Vagina (tissue), 2 donors: ENCODE results near the gene ZNF398.

Experiments used
- POLR2A ChIP-seq, 2 donors: fragments of 450-650 bp; IDR thresholded peaks; one replicate each; pipeline ENCODE4 v1.6.1; 2017; ENCODE audit warnings: antibody characterized with exemption in 2 of 2, mild to moderate bottlenecking in 2 of 2, moderate library complexity in 2 of 2
- POLR2AphosphoS5 ChIP-seq, 2 donors: sonication (generic); formaldehyde crosslinking; IDR thresholded peaks; one replicate each; pipeline ENCODE4 v1.9.0; 2017; ENCODE audit warnings: antibody characterized with exemption in 2 of 2, mild to moderate bottlenecking in 2 of 2, low read depth in 1 of 2; ENCODE audit not compliant: insufficient read depth in 1 of 2
- TF ChIP-seq, protein P1 (sequence below), 3 experiments: fragments of 450-650 bp in 2 of 3; fragments of 200-600 bp in 1 of 3; sonication (generic) in 1 of 3; IDR thresholded peaks; one replicate each; pipeline ENCODE4 v1.5.1; 2017 to 2019; ENCODE audit warnings: antibody characterized with exemption in 3 of 3, mild to moderate bottlenecking in 2 of 3, moderate library complexity in 2 of 3

DNA sequence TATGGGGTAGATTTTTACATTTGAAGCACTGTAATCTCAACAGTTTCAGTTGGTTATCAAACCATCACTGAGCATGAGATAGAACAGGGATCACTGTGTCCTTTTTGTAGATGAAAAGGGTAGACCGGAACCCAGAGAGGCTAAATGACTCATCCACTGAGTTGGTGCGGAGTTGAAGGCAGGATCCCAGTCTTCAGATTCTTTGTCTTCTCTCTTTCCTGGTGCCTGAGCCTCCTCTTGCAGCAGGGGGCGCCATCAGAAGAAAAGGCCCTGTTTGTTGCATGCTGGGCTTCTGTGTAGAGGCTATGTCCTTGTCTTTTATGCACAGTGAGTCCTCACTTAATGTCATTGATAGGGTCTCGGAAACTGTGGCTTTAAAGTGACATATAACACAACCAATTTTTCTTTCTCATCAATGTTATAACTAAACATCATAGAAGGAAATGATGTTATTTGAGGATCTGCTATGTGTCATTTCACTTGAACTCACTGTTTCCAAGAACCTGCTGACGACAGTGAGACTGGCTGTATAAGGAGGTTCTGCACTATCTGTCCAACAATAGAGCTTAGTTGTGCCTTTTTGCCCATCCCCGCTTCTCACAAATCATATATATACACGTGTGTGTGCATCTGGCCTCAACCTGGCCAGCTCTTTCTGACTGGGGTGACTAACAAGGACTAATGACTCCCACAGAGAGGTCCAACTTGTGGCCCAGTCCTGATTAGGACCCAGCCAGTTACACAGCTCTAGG, 62.4 kb downstream of the ZNF398 start:
- no peak for TF ChIP-seq POLR2AphosphoS5 (IDR thresholded peaks at IDR 0.05; ENCODE audit: insufficient read depth in 1 of 2, low read depth in 1 of 2)
- TF ChIP-seq, protein P1, sequence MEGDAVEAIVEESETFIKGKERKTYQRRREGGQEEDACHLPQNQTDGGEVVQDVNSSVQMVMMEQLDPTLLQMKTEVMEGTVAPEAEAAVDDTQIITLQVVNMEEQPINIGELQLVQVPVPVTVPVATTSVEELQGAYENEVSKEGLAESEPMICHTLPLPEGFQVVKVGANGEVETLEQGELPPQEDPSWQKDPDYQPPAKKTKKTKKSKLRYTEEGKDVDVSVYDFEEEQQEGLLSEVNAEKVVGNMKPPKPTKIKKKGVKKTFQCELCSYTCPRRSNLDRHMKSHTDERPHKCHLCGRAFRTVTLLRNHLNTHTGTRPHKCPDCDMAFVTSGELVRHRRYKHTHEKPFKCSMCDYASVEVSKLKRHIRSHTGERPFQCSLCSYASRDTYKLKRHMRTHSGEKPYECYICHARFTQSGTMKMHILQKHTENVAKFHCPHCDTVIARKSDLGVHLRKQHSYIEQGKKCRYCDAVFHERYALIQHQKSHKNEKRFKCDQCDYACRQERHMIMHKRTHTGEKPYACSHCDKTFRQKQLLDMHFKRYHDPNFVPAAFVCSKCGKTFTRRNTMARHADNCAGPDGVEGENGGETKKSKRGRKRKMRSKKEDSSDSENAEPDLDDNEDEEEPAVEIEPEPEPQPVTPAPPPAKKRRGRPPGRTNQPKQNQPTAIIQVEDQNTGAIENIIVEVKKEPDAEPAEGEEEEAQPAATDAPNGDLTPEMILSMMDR (IDR thresholded peaks at IDR 0.05), result no peak
- no peak for TF ChIP-seq POLR2A (IDR thresholded peaks at IDR 0.05)
